GM19043 (cell line): ENCODE results near the gene DCXR.

ENCODE experiments used
- ATAC-seq: cut with Tn5 transposase; IDR thresholded peaks from one replicate; pipeline ENCODE4 v1.9.1; 2021; ENCODE audit warnings: low read depth; ENCODE audit not compliant: unreplicated experiment

The DCXR gene

GRCh38 chr17:82076018-82076784, 38.7 kb upstream of the DCXR start:
- ATAC-seq = no peak

- ATAC-seq = no peak
Observed at GRCh38 chr17:82073446-82073845, 35.9 kb upstream of the DCXR start.

GRCh38 chr17:82072827-82073226, 35.3 kb upstream of the DCXR start:
- ATAC-seq = no peak

GRCh38 chr17:82070611-82071010, 33.1 kb upstream of the DCXR start:
- no peak for ATAC-seq

- no peak for ATAC-seq
Observed at GRCh38 chr17:82065638-82066303, 28.3 kb upstream of the DCXR start, which contains the start of gene DUS1L. TSS of gene DUS1L (minus strand) at chr17:82065804. CDS start at chr17:82065059, 745 bp downstream.

GRCh38 chr17:82065193-82065637, 27.7 kb upstream of the DCXR start:
- no peak for ATAC-seq

- no peak for ATAC-seq
Observed at GRCh38 chr17:82064433-82065192, 27.1 kb upstream of the DCXR start.

- no peak for ATAC-seq
Observed at GRCh38 chr17:82063424-82064415, 26.2 kb upstream of the DCXR start.

GRCh38 chr17:82062984-82063368, 25.5 kb upstream of the DCXR start:
- ATAC-seq = no peak

- no peak for ATAC-seq
Observed at GRCh38 chr17:82062076-82062983, 24.8 kb upstream of the DCXR start.

GRCh38 chr17:82061047-82061925, 23.8 kb upstream of the DCXR start:
- no peak for ATAC-seq

GRCh38 chr17:82060614-82061013, 23.1 kb upstream of the DCXR start:
- no peak for ATAC-seq

- no peak for ATAC-seq
Observed at GRCh38 chr17:82060001-82060380, 22.5 kb upstream of the DCXR start.

- ATAC-seq = no peak
Observed at GRCh38 chr17:82059272-82060000, 21.9 kb upstream of the DCXR start.

- ATAC-seq = no peak
Observed at GRCh38 chr17:82058855-82059249, 21.4 kb upstream of the DCXR start.

- ATAC-seq = no peak
Observed at GRCh38 chr17:82058230-82058854, 20.8 kb upstream of the DCXR start.
